Erythroblast (primary cell): ENCODE measurements around the gene CLDN24.
A peak's percentile ranks its signal among the peaks of the same experiment; 100 is the strongest.

Experiments used
- DNase-seq, 2 experiments: peaks; one replicate each; lab custom pipeline; 2025; lab: John Stamatoyannopoulos, UW
- GATA1 ChIP-seq: IDR thresholded peaks from 2 replicates; pipeline ENCODE4 v1.6.1; 2011; ENCODE audit warnings: low read depth, mild to moderate bottlenecking, control low read depth, low read length, moderate library complexity
- POLR2A ChIP-seq: IDR thresholded peaks from 2 replicates; pipeline ENCODE4 v1.6.1; 2011; ENCODE audit warnings: mild to moderate bottlenecking, low read length

Gene CLDN24

GRCh38 chr4:183353557-183353956 lies 31.3 kb upstream of the CLDN24 start:
- peak in 1 of 2 experiments; percentile 9 for DNase-seq
- TF ChIP-seq POLR2A (no peak), GATA1 (no peak)

- no peak for DNase-seq
- TF ChIP-seq POLR2A (no peak), GATA1 (no peak)
These were observed 30.3 kb upstream of the CLDN24 start for GRCh38 chr4:183352546-183352945.

- DNase-seq, result no peak
- TF ChIP-seq POLR2A (no peak), GATA1 (no peak)
These were observed 28.3 kb upstream of the CLDN24 start for GRCh38 chr4:183350317-183351071.

GRCh38 chr4:183349673-183350072 lies 27.4 kb upstream of the CLDN24 start:
- TF ChIP-seq GATA1, result no peak
- TF ChIP-seq POLR2A, result no peak
- DNase-seq, result no peak

GRCh38 chr4:183348706-183349659 lies 26.8 kb upstream of the CLDN24 start:
- TF ChIP-seq GATA1 (no peak), POLR2A (no peak)
- peak; percentile 65 to 82 for DNase-seq

GRCh38 chr4:183348136-183348535 lies 25.9 kb upstream of the CLDN24 start:
- TF ChIP-seq GATA1 (no peak), POLR2A (no peak)
- DNase-seq, result no peak

GRCh38 chr4:183347566-183347965 lies 25.3 kb upstream of the CLDN24 start:
- no peak for DNase-seq
- TF ChIP-seq POLR2A (no peak), GATA1 (no peak)

- DNase-seq, result no peak
- TF ChIP-seq POLR2A (no peak), GATA1 (no peak)
These were observed 24.9 kb upstream of the CLDN24 start for GRCh38 chr4:183347146-183347545.

GRCh38 chr4:183345261-183345660 lies 23.0 kb upstream of the CLDN24 start:
- no peak for DNase-seq
- TF ChIP-seq GATA1, result no peak
- no peak for TF ChIP-seq POLR2A

- DNase-seq, result no peak
- TF ChIP-seq GATA1, result no peak
- TF ChIP-seq POLR2A, result no peak
These were observed 22.5 kb upstream of the CLDN24 start for GRCh38 chr4:183344523-183345255.

- TF ChIP-seq GATA1 (no peak), POLR2A (no peak)
- no peak for DNase-seq
These were observed 21.5 kb upstream of the CLDN24 start for GRCh38 chr4:183343730-183344129.

- peak; percentile 24 to 38 for DNase-seq
These were observed 20.6 kb upstream of the CLDN24 start for GRCh38 chr4:183342541-183343533.

More at GRCh38 chr4:183342541-183343533, 20.6 kb upstream of the CLDN24 start:
- no peak for TF ChIP-seq GATA1
- no peak for TF ChIP-seq POLR2A
